Measurements from ENCODE around the gene GLIS2. TPM values are rescaled to one million over a fixed set of nuclear protein-coding genes. Genes with fewer than 3 reads are reported as not detected.

The GLIS2 gene
- total RNA-seq, 1 experiment from 2014 or later = 13.1 TPM

DNA sequence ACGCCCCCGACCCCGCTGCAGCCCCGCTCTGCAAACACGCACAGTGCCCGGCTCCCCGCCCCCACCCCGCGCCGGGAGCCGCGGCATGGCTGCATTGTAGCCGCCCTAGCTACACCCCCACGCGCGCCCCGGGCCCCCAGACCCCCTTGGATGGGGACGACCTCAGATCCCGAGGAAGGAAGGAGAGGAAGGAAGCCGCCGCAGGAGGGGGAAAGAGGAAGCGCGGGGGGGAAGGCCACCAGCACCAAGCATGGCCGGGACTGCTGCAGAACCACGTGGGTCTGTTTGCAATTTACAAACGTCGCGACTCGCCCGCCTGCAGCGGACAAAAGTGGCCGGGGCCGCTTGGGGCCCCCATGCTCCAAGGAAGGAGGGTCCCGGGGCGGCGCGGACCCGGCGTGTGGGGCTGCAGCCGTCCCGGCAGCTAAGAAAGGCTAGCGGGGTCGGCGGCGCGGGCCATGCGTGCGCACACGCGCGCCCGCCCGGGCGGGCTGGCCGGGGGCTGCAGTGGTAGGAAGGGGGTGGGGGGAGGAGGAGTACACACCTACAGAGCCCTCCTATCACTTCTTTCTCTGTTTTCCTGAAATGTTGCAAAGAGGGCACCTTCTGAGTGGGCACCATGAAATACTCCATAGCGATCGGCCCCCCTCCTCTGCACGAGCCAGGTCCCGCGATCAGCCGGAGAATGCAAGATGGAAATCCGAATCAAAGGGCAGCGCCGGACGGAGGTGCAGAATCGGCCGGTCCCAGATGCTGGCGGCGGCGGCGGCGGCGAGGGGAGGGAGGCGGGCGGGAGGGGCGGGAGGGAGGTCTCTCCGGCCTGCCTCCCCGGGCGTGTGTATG is 43.5 kb upstream of the GLIS2 start:
- peak overlapping the region; percentile 90 for H3K27ac Mint-ChIP-seq (ENCODE audit: unreplicated experiment)
- peak overlapping the region; percentile 88 for H3K4me3 Mint-ChIP-seq (ENCODE audit: unreplicated experiment)

DNA sequence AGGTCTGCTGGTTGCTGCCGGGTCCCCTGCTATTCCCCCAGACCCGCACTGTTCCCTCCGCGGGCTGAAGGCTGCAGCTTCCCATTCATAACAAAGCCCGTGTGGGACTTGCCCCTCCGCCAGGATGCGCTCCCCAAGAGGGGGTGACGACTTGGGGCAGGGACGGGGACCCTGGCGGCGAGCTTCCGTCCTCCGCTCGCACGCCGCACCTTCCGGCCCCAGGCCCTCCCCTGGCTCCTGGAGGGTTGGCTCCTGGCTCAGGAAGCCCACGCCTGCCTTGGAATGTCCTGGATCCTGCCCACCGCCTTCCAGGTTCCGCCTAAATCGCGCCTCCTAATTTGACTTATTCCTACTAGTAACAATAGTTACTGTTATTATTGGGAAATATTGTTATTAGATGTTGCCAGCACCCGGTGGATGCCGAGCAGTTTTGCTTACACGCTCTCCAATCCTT is 42.0 kb upstream of the GLIS2 start:
- Histone ChIP-seq H3K4me3 (ENCODE audit: low read depth, low read length) (peak overlapping the region; percentile 72), H3K9me3 (no peaks in the 10 kb centered on the region), H3K27me3 (replicated peaks; ENCODE audit: control insufficient read depth, insufficient read depth, low read length) (no peaks in the 10 kb centered on the region), H3K36me3 (ENCODE audit: control insufficient read depth, insufficient read depth, low read length) (no peaks in the 10 kb centered on the region), H3K4me1 (peaks cover 6% of the 10 kb centered on the region)
- Mint-ChIP-seq H3K27ac (ENCODE audit: unreplicated experiment) (peak overlapping the region; percentile 77), H3K9me3 (ENCODE audit: unreplicated experiment) (no peaks in the 10 kb centered on the region), H3K27me3 (ENCODE audit: insufficient read depth, unreplicated experiment) (no peaks in the 10 kb centered on the region), H3K36me3 (ENCODE audit: insufficient read depth, unreplicated experiment) (peaks cover 32% of the 10 kb centered on the region), H3K4me3 (ENCODE audit: unreplicated experiment) (peak overlapping the region; percentile 88), H3K4me1 (ENCODE audit: low read depth, unreplicated experiment) (no peaks in the 10 kb centered on the region)
- ChIA-PET POLR2A (interaction anchor here (1.0 to 4.0 kb wide), 5 partner anchors 16 to 90 kb away, joined by 4 to 51 read pairs (median 4); no protein-coding TSS in a partner anchor), CTCF (interaction anchor here (0.9 to 2.7 kb wide), 10 partner anchors 16 to 73 kb away, joined by 3 to 26 read pairs (median 4); partner anchors contain the start of gene GLIS2)
- TF ChIP-seq, protein P1, sequence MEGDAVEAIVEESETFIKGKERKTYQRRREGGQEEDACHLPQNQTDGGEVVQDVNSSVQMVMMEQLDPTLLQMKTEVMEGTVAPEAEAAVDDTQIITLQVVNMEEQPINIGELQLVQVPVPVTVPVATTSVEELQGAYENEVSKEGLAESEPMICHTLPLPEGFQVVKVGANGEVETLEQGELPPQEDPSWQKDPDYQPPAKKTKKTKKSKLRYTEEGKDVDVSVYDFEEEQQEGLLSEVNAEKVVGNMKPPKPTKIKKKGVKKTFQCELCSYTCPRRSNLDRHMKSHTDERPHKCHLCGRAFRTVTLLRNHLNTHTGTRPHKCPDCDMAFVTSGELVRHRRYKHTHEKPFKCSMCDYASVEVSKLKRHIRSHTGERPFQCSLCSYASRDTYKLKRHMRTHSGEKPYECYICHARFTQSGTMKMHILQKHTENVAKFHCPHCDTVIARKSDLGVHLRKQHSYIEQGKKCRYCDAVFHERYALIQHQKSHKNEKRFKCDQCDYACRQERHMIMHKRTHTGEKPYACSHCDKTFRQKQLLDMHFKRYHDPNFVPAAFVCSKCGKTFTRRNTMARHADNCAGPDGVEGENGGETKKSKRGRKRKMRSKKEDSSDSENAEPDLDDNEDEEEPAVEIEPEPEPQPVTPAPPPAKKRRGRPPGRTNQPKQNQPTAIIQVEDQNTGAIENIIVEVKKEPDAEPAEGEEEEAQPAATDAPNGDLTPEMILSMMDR (IDR thresholded peaks at IDR 0.05; ENCODE audit: insufficient read depth in 1 of 2, low read depth in 1 of 2, low read length in 1 of 2, severe bottlenecking in 1 of 2, unreplicated experiment in 1 of 2) = peak; percentile 32 to 64
- intact Hi-C loops (cut with micrococcal nuclease; ENCODE audit: unreplicated experiment) = loop anchor here (1.0 to 5.0 kb wide), 4 partner anchors 33 to 128 kb away; no protein-coding TSS in a partner anchor
- DNase-seq = peak; percentile 68 to 78
- TSS peak; percentile 19 for BruUV-seq (replicated peaks)

More for the DNA sequence above, 43.5 kb upstream of the GLIS2 start:
- H3K4me1 Mint-ChIP-seq (ENCODE audit: low read depth, unreplicated experiment) = no peaks in the 10 kb centered on the region
- H3K9me3 ChIP-seq = no peaks in the 10 kb centered on the region
- H3K4me1 ChIP-seq = peaks cover 6% of the 10 kb centered on the region
- TF ChIP-seq, protein P1 (IDR thresholded peaks at IDR 0.05; ENCODE audit: insufficient read depth in 1 of 2, low read depth in 1 of 2, low read length in 1 of 2, severe bottlenecking in 1 of 2, unreplicated experiment in 1 of 2) = no peak
- intact Hi-C loops (cut with micrococcal nuclease; ENCODE audit: unreplicated experiment) = loop anchor here (2.0 to 5.0 kb wide), 3 partner anchors 34 to 130 kb away; no protein-coding TSS in a partner anchor
- CTCF ChIA-PET = interaction anchor here (0.6 to 2.7 kb wide), 6 partner anchors 19 to 397 kb away, joined by 3 to 26 read pairs (median 4); no protein-coding TSS in a partner anchor
- DNase-seq = peak in 1 of 2 experiments; percentile 62
- H3K27me3 Mint-ChIP-seq (ENCODE audit: insufficient read depth, unreplicated experiment) = no peaks in the 10 kb centered on the region
- peak overlapping the region; percentile 72 for H3K4me3 ChIP-seq (ENCODE audit: low read depth, low read length)
- H3K9me3 Mint-ChIP-seq (ENCODE audit: unreplicated experiment) = no peaks in the 10 kb centered on the region
- no TSS peak for BruUV-seq (replicated peaks)
- H3K27me3 ChIP-seq (replicated peaks; ENCODE audit: control insufficient read depth, insufficient read depth, low read length) = no peaks in the 10 kb centered on the region
- H3K36me3 ChIP-seq (ENCODE audit: control insufficient read depth, insufficient read depth, low read length) = no peaks in the 10 kb centered on the region
- H3K36me3 Mint-ChIP-seq (ENCODE audit: insufficient read depth, unreplicated experiment) = peaks cover 32% of the 10 kb centered on the region
- POLR2A ChIA-PET = interaction anchor here (0.6 to 4.0 kb wide), 13 partner anchors 19 to 617 kb away, joined by 3 to 51 read pairs (median 6); partner anchors contain the start of gene GLIS2

DNA sequence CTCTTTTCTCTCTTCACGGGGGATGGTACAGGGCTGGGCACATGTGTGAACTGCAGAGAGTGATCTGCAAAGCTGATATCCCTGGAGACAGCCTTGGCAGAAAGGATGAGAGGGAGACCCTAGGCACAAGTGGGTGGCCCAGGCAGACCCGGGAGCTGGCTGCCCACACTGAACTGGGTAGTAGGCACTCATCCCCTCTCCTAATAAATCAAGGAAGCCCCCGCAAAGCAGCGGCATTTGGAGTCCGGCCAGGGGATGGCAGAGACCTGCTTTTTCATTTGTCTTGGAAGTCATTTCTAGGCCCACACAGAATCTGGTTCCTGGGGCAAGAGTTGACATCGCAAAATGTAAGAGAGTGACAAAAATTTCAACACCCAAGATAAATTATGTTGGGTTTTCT is 40.0 kb upstream of the GLIS2 start:
- 0 out of 2 replicates have a peak, but pooled peaks cover 2% of the 10 kb centered on the region for H3K9me3 ChIP-seq
- DNase-seq = no peak
- ChIA-PET CTCF (no interaction called here), POLR2A (no interaction called here)
- peaks cover under 1% of the 10 kb centered on the region; the same call in 1 of the 2 replicates for H3K4me1 ChIP-seq
- H3K4me1 Mint-ChIP-seq (ENCODE audit: low read depth, unreplicated experiment) = no peaks in the 10 kb centered on the region
- H3K36me3 Mint-ChIP-seq (ENCODE audit: insufficient read depth, unreplicated experiment) = peaks cover 31% of the 10 kb centered on the region
- BruUV-seq (replicated peaks) = no TSS peak
- no peaks in the 10 kb centered on the region for H3K36me3 ChIP-seq (ENCODE audit: control insufficient read depth, insufficient read depth, low read length)
- no peaks in the 10 kb centered on the region for H3K27me3 ChIP-seq (replicated peaks; ENCODE audit: control insufficient read depth, insufficient read depth, low read length)
- H3K27ac Mint-ChIP-seq (ENCODE audit: unreplicated experiment) = no peak overlapping the region
- no peak overlapping the region for H3K4me3 ChIP-seq (ENCODE audit: low read depth, low read length)
- no peaks in the 10 kb centered on the region for H3K27me3 Mint-ChIP-seq (ENCODE audit: insufficient read depth, unreplicated experiment)
- H3K4me3 Mint-ChIP-seq (ENCODE audit: unreplicated experiment) = peak overlapping the region; percentile 29
- intact Hi-C loops (cut with micrococcal nuclease; ENCODE audit: unreplicated experiment) = no loop called here
- no peaks in the 10 kb centered on the region for H3K9me3 Mint-ChIP-seq (ENCODE audit: unreplicated experiment)
- TF ChIP-seq, protein P1 (IDR thresholded peaks at IDR 0.05; ENCODE audit: insufficient read depth in 1 of 2, low read depth in 1 of 2, low read length in 1 of 2, severe bottlenecking in 1 of 2, unreplicated experiment in 1 of 2) = no peak

Data from Caco-2 (cell line).